HFF-Myc (cell line): Measurements from ENCODE around the gene MPHOSPH9.
A peak's percentile ranks its signal among the peaks of the same experiment; 100 is the strongest.

Experiments used
- DNase-seq: peaks from one replicate; pipeline ENCODE4 v3.0.0-alpha.2; 2011; ENCODE audit warnings: low read depth; ENCODE audit errors: extremely low read depth
- H3K4me3 ChIP-seq: replicated peaks from 2 replicates; pipeline ENCODE4 v1.5.1; 2011; ENCODE audit warnings: low read depth, mild to moderate bottlenecking, control low read depth, low read length
- TF ChIP-seq, protein P1 (sequence below): IDR thresholded peaks from 2 replicates; pipeline ENCODE4 v1.5.1; 2012; ENCODE audit warnings: mild to moderate bottlenecking, low read depth, low read length, control low read depth; ENCODE audit errors: missing control alignments

MPHOSPH9 gene

DNA sequence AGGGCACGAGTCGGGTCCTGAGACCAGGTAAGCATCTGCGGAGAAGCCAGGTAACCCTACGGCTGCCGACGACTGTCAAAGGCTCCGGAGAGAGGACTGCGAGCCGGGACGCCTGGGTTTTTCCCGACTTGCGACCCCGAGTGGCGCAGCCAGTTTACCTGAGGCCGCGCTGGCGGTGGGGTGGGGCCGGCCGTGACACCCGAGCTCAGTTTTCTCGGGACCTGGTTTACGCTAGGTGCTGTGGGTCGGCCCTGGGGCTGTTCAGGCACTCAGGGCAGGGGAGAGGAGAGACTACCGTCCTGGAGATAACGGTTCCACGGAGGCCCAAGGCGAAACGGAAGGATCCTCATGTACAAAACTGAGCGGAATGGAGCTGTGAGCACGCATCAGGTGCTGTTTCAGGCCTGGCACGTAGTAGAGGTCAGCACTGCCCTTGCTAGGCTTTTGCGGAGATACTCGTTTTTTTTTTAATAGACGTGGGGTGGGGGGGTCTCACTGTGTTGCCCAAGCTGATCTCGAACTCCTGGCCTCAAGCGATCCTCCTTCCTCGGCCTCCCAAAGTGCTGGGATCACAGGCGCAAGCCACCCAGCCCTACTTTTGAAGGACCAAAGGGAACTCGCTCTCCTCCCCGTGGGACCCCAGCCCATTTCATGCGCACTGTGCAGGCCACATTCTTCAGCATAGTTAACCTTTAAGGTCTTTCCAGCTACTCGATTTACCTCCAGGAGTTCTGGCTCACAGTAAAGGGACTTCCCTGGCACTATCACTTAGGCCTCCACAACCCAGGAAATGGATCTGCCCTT lies 766 bp upstream of the MPHOSPH9 start:
- peak overlapping the region; percentile 80 for H3K4me3 ChIP-seq
- no peak for DNase-seq
- TF ChIP-seq, protein P1, sequence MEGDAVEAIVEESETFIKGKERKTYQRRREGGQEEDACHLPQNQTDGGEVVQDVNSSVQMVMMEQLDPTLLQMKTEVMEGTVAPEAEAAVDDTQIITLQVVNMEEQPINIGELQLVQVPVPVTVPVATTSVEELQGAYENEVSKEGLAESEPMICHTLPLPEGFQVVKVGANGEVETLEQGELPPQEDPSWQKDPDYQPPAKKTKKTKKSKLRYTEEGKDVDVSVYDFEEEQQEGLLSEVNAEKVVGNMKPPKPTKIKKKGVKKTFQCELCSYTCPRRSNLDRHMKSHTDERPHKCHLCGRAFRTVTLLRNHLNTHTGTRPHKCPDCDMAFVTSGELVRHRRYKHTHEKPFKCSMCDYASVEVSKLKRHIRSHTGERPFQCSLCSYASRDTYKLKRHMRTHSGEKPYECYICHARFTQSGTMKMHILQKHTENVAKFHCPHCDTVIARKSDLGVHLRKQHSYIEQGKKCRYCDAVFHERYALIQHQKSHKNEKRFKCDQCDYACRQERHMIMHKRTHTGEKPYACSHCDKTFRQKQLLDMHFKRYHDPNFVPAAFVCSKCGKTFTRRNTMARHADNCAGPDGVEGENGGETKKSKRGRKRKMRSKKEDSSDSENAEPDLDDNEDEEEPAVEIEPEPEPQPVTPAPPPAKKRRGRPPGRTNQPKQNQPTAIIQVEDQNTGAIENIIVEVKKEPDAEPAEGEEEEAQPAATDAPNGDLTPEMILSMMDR, result no peak

DNA sequence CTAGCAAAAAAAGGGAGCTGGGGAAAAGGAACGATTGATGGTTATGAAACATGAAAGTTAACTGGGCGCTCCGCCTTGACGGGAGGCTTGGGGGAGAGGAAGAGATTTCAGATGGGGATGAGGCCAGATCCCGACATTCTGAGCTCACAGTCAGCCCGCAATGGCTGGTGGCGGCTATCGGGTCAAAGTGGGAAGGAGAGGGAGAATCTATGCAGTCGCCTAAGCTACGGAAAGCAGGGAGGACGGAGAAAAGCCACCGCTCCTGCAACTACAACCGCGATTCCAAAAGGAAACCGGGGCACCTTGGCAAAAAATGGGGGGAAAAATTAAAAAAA lies 502 bp downstream of the MPHOSPH9 start:
- TF ChIP-seq, protein P1, result no peak
- DNase-seq, result no peak

DNA sequence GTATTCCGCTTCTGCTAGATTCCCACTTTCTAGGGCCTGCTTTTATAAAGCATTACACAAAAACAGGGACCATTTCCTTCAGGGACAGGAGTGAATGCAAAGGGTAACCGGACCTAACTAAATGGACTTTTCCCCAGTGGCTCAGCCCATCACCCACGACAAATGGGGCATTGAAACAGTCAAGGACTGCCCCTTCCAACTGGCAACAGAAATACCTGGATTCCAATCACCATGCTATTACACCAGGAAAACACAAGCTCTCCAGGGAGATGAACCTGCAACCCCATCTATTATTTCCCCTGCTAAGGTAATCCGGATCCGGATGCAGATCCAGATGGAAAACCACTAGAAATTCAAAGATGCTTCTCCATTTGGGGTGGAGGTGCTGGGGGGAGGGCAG lies 1.0 kb downstream of the MPHOSPH9 start:
- peak overlapping the region; percentile 80 for H3K4me3 ChIP-seq
- no peak for DNase-seq
- TF ChIP-seq, protein P1, result no peak

More for the DNA sequence above, 502 bp downstream of the MPHOSPH9 start:
- H3K4me3 ChIP-seq, result peak overlapping the region; percentile 80

DNA sequence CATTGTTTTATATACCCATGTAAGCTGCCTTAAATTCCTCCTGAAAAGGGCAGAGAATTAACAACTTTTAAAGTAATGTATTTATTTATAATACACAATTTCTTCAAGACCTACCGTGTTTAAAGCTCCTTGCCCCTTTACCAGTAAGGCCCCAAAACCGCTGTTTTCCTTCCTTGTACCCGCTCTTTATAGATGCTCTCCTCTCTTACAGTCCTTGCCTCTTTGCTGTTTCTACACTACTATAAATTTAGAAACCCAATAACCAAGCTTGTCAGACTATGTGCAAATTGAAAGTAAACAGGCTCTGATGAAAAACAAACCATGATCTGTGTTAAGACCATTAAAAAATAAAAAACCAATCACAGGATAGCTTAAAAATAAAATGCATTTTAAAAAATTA lies 3.9 kb downstream of the MPHOSPH9 start:
- TF ChIP-seq, protein P1, result no peak
- no peak overlapping the region for H3K4me3 ChIP-seq
- DNase-seq, result no peak

DNA sequence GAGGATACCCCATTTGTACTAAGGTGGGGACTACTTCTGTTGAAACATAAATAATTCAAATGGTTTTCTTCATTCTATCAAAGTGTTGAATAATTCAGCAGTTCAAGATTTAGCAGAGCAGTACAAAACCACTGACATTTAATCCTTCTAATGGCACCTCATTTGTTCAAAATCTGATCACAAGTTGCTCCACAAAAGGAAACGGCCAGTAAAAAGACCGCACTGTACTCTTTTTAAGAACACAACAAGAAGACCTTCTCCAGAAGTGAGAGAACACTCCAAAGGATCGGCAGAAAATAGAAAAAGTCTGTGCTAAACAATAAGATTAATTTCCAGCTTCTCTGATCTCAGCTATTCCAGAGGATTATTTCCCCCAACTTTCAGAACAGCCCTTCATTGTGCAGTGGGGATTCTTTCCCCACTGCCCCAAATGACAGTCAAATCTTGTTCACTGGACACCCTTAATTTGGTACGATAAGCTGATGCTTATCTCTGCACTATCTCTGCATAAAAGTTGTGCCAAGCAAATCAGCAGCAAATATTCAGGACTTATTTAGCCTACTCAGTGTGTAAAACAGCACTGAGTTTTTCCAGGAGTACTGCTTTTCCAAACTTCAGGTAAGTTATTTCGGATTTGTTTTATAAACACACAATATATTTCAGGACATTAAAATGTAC lies 5.2 kb downstream of the MPHOSPH9 start:
- H3K4me3 ChIP-seq, result no peak overlapping the region
- DNase-seq, result no peak
- TF ChIP-seq, protein P1, result no peak

DNA sequence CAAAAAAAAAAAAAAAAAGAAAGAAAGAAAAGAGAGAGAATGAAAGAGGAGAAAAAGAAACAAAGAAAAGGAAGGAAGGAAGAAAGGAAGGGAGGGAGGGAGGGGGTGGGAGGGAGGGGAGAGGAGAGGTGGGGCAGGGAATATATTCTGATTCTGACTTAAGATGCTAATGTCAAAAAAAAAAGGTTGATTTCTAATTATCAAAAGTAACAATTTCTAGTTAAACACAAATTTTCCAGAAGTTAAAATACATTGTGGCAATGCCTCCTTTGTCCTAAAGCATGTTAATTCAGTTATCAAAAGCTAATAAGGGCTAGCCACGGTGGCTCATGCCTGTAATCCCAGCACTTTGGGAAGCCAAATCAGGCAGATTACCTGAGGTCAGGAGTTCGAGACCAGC lies 7.5 kb downstream of the MPHOSPH9 start:
- no peak overlapping the region for H3K4me3 ChIP-seq
- TF ChIP-seq, protein P1, result no peak
- no peak for DNase-seq
